GM18868 (cell line): ENCODE measurements around the gene PARVA.

Source experiments
- ATAC-seq: cut with Tn5 transposase; IDR thresholded peaks from one replicate; pipeline ENCODE4 v1.9.1; 2021; ENCODE audit warnings: mild to moderate bottlenecking, moderate library complexity; ENCODE audit not compliant: unreplicated experiment

Gene PARVA

DNA sequence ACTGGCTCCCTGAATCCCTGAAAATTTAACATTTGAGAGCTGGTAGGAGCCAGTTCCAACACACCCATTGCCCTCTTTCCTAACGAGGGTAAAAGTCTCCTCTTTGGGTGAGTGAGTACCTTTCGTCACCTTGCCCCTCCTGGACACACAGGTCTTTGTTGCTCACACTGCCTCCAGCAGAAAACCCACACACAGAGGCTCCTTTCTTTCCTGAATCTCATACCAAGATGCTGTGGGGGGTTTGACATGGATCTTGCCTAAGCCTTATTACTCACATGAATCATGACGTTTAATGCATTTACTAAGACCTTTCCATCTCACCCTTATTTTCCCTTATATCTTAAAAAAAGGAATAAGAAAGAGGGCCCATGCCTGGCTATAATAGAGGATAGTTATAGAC, 53.0 kb downstream of the PARVA start:
- no peak for ATAC-seq

DNA sequence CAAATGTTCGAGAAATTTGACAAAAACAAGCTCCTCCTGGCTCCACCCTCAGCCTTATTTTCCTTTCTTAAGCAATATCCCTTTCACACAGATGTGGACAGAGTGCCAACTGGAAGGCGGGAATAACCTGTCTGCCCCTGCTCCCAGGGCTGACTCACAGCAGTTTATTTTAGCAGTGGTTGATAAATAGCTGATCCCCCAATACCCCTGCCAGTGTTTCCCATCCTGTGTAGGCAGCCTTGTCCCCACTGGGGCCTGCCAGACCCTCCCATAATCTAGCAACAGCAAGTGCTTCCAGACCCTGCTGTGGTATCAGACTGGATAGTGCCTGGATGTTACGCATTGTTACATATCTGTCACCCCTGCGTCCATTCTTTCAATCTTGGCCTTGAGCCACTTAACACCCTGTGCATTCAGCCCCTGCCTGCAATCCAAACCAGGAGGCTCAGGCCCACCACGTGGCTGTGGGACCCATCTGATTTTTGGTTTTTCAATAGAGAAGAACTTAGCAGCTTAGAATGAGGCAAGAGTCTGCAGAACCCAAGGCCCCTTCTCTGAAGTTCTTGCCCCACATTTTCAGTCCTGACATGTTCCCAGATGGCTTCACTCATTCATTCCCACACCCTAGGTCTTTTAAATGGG, 53.7 kb downstream of the PARVA start:
- ATAC-seq, result no peak

GRCh38 chr11:12432507-12432906, 55.1 kb downstream of the PARVA start:
- no peak for ATAC-seq

- ATAC-seq, result no peak
These were observed 55.8 kb downstream of the PARVA start for GRCh38 chr11:12433121-12433520.

DNA sequence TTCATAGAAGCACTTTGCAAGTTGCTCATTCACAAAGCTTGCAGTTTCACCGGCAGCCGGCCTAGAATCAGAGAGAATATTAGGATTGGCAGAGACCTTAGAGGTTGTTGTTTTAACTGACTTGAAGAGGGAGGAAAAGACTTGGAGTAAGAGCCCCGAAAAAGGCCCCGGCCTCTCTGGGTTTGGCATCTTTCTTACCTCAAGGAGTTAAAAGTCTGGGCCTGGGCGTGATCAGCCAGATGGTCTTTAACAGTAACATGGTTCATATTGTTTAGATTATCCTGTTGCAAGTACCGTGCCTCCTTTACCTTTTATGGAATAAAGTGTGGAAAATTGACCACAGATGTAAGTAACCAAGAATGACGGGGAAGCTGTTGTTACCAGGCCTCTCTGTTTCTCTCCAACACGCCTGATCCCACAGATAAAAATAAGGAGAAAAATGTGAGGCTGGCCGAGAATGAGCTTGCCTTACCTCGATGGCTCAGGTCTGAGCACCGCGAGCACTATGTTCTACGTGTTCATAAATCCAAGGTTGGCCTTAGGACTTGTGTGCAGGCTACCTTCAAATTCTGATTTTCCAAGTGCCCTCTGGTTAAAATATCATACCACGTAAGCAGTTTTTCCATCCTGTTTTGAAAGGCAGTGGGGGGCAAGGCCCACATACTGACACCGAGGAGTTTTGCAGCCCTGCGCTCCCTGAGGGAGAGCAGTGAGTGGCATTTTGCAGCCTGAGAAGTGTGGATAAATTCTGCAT, 56.4 kb downstream of the PARVA start:
- no peak for ATAC-seq

DNA sequence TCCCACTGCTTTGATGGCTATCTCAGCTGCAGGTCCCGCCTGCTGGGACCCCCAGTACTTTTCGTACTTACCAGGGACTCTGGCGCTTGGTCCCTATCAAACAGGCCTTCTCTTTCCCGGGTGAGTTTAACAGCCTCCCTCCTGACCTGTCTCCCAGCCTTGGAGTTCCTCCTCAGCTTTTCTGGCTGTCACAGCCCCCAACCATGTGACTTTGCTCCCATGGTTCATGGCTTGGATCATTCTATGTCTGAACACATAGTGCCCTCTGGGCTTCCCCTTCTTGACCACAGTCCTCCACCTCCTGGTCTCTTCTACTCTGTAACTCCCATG, 56.9 kb downstream of the PARVA start:
- no peak for ATAC-seq

DNA sequence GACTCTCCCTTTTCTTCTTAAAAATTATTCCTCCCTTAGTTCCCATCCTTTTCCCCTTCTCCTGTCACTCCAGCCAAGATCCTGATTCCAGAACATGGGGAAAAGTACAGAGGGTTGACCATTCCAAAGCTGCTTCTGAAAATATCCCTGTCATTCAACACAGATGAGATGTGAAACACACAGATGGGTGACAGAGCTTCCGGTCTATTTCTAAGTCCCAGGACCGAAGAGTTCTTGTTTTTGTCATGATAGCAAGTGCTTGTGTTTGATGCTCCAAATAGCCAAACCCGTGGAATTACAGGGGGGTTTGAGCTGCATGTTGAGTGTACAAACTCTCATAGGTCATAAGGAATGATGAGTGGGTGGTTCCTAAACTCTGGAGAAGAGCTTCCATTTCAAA, 57.9 kb downstream of the PARVA start:
- no peak for ATAC-seq

- ATAC-seq, result no peak
These were observed 58.9 kb downstream of the PARVA start for GRCh38 chr11:12436266-12436665.

DNA sequence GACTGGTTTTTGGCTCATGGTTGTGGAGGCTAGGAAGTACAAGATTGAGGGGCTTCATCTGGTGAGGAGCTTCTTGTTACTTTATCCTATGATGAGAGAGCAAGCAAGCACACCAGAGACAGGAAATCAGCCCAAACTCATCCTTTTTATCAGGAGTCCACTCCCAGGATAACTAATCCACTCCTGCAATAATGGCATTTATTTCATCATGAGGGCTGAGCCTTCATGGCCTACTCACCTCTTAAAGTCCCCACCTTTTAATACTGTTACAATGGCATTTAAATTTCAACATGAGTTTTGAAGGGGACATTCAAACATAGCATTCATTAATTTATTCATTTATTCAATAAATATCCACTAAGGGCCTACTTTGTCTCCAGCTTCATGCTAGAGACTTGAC, 60.9 kb downstream of the PARVA start:
- ATAC-seq, result no peak

DNA sequence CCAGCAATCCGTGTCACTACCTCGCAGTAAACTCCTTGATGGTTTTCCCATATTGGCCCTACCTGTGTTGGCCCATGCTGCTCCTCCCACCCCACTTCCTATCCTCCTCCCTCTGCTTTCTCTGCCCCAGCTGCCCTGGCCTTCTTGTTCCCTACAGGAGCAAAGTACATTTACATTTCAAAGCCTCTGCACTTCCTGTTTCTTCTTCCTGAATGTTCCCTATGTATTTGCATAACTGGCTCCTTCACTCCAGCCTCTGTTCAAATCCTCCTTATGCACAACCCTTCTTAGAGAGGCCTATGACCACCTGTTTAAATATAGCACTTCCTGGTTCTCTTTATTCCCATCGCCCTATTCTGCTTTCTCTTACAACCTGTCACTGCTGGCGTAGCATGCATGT, 62.2 kb downstream of the PARVA start:
- ATAC-seq, result no peak

GRCh38 chr11:12440565-12440964, 63.2 kb downstream of the PARVA start:
- no peak for ATAC-seq

DNA sequence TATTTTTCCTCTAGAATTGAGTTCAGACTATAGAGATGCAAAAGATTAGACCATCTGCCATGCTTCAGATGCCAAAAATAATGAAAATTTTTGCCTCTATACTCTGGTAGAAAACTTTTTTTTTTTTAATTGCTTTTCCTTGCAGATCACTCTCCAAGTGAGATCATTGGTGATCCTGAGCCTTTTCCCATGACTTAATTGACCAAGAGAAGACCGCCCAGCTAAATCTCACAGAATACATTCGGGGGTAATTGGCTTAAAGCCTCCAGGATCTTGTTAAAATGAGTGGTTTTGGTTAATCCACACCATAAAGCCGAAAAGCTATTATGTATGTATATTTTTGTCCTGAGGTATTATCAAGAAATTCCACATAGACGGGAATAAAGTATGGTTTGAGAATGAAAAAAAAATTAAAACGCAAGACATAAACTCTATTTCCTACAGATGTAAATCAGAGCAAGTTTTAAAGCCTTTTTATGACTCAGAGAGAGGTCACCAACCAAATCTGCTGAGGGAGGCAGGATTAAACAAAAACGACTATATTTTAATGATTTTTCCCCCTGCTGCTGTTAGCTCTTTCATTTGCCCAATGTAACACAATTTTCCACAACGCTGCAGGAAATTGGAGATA, 64.0 kb downstream of the PARVA start:
- no peak for ATAC-seq

DNA sequence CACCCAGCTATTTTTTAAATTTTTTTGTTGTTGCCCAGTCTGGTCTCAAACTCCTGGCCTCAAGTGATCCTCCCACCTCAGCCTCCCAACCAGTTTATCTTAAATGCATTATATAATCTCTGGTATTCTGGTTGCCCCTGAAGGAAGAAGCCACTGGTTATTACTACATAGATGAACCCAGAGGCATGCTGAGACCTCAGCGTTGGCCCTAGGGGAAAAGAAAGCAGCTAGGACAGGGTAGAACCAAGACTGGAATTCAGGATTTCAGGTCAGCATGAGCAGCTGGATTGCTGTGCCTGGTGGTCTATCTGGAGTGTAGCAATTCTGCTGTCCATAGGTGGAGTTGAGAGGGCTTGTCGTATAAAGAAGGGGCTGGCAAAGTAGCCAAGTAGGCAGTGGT, 67.2 kb downstream of the PARVA start:
- ATAC-seq, result no peak

DNA sequence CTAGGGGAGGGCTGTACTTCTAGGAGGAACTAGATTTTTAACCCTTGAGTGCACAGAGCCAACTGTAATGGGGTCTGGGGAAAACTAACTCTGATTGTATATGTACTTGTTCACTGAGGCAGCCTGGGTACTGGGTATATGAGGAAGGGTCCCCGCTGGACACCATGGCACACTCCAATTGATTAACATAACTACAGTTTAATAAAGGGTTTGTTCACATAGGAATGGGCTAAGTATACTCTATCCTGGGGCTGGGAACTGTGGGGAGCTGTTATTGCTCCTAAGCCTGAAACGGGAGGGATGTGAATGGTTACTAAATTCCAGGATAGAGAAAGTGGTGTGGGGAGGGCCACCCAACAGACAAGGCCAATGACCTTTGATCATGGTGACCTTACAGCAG, 67.6 kb downstream of the PARVA start:
- no peak for ATAC-seq

DNA sequence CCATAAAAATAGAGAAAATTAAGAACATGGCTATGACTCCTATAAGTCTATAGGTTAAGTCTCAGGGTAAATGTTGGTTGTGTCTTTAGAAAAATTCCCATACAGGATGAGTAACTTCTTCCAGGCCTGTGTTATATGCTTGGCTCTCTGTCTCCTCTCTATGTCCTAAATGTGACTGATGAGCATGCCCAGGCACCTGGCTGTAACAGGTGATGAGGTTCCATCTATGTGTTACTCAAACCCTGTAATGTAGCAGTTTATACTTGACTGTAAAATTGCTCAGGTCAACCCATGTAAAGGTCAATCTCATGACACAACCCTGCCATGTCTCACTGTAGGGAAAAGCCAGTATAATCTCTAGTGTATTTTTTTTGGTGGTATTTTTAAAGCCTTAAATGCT, 69.5 kb downstream of the PARVA start:
- ATAC-seq, result no peak

GRCh38 chr11:12448131-12448939, 71.0 kb downstream of the PARVA start:
- no peak for ATAC-seq

GRCh38 chr11:12449961-12450715, 72.8 kb downstream of the PARVA start:
- ATAC-seq, result no peak

DNA sequence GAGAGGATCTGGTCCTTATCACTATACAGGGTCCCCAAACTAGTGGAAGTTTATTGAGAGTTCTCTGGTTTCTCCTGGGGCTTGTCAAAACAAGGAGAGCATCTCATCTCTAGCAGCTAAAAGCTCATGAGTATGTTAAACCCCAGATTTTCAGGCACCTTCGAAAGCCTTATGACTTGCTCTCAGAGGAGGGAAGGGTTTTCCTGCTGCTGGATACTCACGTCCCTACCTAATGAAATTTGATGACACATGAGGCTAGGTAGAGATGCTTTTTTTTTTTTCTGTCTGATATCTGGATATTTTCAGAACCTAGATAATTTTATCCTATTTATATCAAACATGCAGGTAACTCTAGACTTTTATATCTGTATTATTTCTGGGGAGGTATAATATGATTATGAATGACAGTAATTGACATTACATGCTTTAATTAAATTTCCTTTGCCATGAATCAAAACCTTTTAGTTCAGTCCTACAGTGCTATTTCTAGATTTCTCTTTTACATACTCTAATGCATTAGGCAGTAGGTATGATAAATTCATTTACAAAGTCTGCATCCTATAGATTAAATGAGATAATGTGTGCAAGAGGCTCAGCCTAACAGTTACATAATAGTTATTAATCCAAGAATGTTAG, 73.9 kb downstream of the PARVA start:
- ATAC-seq, result no peak

- ATAC-seq, result no peak
These were observed 75.9 kb downstream of the PARVA start for GRCh38 chr11:12453243-12453642.

DNA sequence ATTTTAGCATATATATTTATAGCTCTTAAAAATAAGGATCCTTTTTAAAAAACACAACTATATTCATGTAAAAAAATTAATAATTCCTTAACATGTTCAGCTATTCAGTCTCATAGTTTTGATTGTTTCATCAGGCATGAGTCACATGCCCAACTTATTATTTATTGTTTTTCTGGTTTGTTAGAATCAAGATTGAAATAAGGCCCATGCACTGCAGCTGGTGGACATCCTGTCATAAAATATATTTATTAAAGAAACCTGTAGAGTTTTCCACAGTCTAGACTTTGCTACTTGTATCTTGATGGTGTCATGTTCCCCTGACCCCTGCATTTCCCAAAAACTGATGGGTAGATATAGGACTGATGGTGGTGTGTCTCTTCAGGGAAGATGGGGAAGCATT, 77.4 kb downstream of the PARVA start:
- ATAC-seq, result no peak
